Karpas-422 (cell line): Measurements from ENCODE around the gene HLA-G. TPM values are rescaled to one million over a fixed set of nuclear protein-coding genes. Genes with fewer than 3 reads are reported as not detected.
"Not testable (repeated sequence)": the region's sequence is repeated elsewhere in the genome, so short reads cannot be mapped to it uniquely, and the experiment has no call there.

Source experiments
- DNase-seq: peaks from one replicate; pipeline ENCODE4 v3.0.0-alpha.2; 2015
- H2AFZ ChIP-seq: fragments of 200-600 bp; sonication (generic); 2 replicates; pipeline ENCODE4 v1.6.1; 2014; ENCODE audit warnings: antibody characterized with exemption, low read length, mixed read lengths
- H3K27ac ChIP-seq: fragments of 200-600 bp; sonication (generic); 2 replicates; pipeline ENCODE4 v1.5.1; 2014; ENCODE audit warnings: mild to moderate bottlenecking, low read length, moderate library complexity
- H3K27me3 ChIP-seq: fragments of 200-600 bp; sonication (generic); 2 replicates; pipeline ENCODE4 v1.6.1; 2014; ENCODE audit warnings: low read length, mixed read lengths
- H3K36me3 ChIP-seq: fragments of 200-600 bp; sonication (generic); 2 replicates; pipeline ENCODE4 v1.6.1; 2014; ENCODE audit warnings: low read length, mixed read lengths; ENCODE audit not compliant: insufficient read depth
- H3K4me1 ChIP-seq: fragments of 200-600 bp; sonication (generic); 2 replicates; pipeline ENCODE4 v1.6.1; 2014; ENCODE audit warnings: mild to moderate bottlenecking, low read length, mixed read lengths
- H3K4me2 ChIP-seq: fragments of 200-600 bp; sonication (generic); 2 replicates; pipeline ENCODE4 v1.6.1; 2014; ENCODE audit warnings: low read length, low read depth, mild to moderate bottlenecking; ENCODE audit not compliant: poor library complexity, severe bottlenecking
- H3K4me3 ChIP-seq: fragments of 200-600 bp; sonication (generic); 2 replicates; pipeline ENCODE4 v1.5.1; 2014; ENCODE audit warnings: mild to moderate bottlenecking, antibody characterized with exemption, low read length, mixed read lengths
- H3K79me2 ChIP-seq: fragments of 200-600 bp; sonication (generic); 2 replicates; pipeline ENCODE4 v1.6.1; 2014; ENCODE audit warnings: mild to moderate bottlenecking, low read length, mixed read lengths
- H3K9ac ChIP-seq: fragments of 200-600 bp; sonication (generic); 2 replicates; pipeline ENCODE4 v1.6.0; 2014; ENCODE audit warnings: low read length
- H3K9me2 ChIP-seq: fragments of 200-600 bp; sonication (generic), shearing (Covaris generic); replicated peaks from 2 replicates; pipeline ENCODE4 v1.6.0; 2014; ENCODE audit warnings: mild to moderate bottlenecking, low read length, moderate library complexity; ENCODE audit not compliant: insufficient read depth
- H3K9me3 ChIP-seq: fragments of 300-700, 200-600 bp; sonication (generic); 2 replicates; pipeline ENCODE4 v1.6.1; 2014; ENCODE audit warnings: low read length, mixed read lengths
- H4K20me1 ChIP-seq: fragments of 200-600 bp; sonication (generic); 2 replicates; pipeline ENCODE4 v1.6.1; 2014; ENCODE audit warnings: mild to moderate bottlenecking, antibody characterized with exemption, low read length, low read depth; ENCODE audit not compliant: insufficient read depth
- total RNA-seq: library from RNA; depleted of rRNA; stranded (reverse); fragments of >200 nt; shearing (Covaris generic); gene quantifications from 2 replicates; pipeline ENCODE4 v1.2.3, GENCODE V29; 2014; ENCODE audit warnings: low replicate concordance; rRNA removed

The HLA-G gene
- not detected in 2 replicates for total RNA-seq

DNA sequence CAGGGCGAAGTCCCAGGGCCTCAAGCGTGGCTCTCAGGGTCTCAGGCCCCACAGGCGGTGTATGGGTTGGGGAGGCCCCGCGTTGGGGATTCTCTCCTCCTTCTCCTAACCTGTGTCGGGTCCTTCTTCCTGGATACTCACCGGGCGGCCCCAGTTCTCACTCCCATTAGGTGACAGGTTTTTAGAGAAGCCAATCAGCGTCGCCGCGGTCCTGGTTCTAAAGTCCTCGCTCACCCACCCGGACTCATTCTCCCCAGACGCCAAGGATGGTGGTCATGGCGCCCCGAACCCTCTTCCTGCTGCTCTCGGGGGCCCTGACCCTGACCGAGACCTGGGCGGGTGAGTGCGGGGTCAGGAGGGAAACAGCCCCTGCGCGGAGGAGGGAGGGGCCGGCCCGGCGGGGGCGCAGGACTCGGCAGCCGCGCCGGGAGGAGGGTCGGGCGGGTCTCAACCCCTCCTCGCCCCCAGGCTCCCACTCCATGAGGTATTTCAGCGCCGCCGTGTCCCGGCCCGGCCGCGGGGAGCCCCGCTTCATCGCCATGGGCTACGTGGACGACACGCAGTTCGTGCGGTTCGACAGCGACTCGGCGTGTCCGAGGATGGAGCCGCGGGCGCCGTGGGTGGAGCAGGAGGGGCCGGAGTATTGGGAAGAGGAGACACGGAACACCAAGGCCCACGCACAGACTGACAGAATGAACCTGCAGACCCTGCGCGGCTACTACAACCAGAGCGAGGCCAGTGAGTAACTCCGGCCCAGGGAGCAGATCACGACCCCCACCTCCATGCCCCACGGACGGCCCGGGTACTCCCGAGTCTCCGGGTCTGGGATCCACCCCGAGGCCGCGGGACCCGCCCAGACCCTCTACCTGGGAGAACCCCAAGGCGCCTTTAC, at the start of gene HLA-G:
HLA-G (plus strand) TSS at position 247 of the 892 bp plus-strand sequence; CDS start at position 267, 20 bp downstream.
- no peaks in the 10 kb centered on the region for H3K79me2 ChIP-seq
- no peaks in the 10 kb centered on the region for H3K36me3 ChIP-seq
- H3K27me3 ChIP-seq, result no peaks in the 10 kb centered on the region
- H3K4me3 ChIP-seq, result no peak within 1 kb of the TSS
- no peak within 1 kb of the TSS for H3K9ac ChIP-seq
- no peak within 1 kb of the TSS for H2AFZ ChIP-seq
- H3K9me2 ChIP-seq, result no peaks in the 10 kb centered on the region
- no peaks in the 10 kb centered on the region for H3K4me1 ChIP-seq
- H3K9me3 ChIP-seq, result no peaks in the 10 kb centered on the region
- DNase-seq, result no peak
- no peaks in the 10 kb centered on the region for H4K20me1 ChIP-seq
- H3K27ac ChIP-seq, result no peak within 1 kb of the TSS
- no peak within 1 kb of the TSS for H3K4me2 ChIP-seq

DNA sequence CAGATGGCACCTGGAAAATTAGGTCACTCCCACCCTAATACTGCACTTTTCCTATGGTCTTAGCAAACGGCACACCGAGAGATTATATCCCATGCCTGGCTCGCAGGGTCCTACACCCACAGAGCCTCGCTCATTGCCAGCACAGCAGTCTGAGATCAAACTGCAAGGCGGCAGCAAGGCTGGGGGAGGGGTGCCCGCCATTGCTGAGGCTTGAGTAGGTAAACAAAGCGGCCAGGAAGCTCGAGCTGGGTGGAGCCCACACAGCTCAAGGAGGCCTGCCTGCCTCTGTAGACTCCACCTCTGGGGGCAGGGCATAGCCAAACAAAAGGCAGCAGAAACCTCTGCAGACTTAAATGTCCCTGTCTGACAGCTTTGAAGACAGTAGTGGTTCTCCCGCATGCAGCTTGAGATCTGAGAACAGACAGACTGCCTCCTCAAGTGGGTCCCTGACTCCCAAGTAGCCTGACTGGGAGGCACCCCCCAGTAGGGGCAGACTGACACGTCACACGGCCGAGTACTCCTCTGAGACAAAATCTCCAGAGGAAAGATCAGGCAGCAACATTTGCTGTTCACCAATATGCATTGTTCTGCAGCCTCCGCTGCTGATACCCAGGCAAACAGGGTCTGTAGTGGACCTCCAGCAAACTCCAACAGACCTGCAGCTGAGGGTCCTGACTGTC, 47.5 kb upstream of the HLA-G start:
- not testable (repeated sequence) for H3K9ac ChIP-seq, H3K27me3 ChIP-seq, DNase-seq, H4K20me1 ChIP-seq, H3K4me1 ChIP-seq, H3K4me3 ChIP-seq, H3K9me3 ChIP-seq, H3K9me2 ChIP-seq, H3K79me2 ChIP-seq, H3K4me2 ChIP-seq, H2AFZ ChIP-seq, H3K36me3 ChIP-seq, H3K27ac ChIP-seq

DNA sequence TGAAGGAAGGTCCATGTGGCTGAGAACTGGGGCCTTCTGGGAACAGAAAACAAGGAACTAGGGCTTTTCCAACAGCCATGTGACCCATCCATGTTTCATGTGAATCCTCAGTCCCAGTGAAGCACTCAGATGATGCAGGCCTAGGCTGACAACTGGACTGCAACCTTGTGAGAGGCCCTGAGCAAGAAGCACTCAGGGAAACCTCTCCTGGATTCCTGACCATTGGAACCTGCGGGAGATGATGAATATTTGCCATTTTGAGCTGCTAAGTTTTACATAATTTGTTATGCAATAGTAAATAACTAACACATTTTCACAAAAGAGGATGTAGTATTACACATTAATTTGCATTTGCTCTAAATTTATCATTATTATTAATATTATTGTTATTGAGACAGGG, 38.4 kb upstream of the HLA-G start:
- Histone ChIP-seq H3K4me1 (no peaks in the 10 kb centered on the region), H3K36me3 (no peaks in the 10 kb centered on the region), H3K4me2 (no peak overlapping the region), H2AFZ (no peak overlapping the region), H3K9ac (no peak overlapping the region), H3K27ac (no peak overlapping the region), H3K4me3 (no peak overlapping the region), H3K79me2 (no peaks in the 10 kb centered on the region), H3K9me2 (no peaks in the 10 kb centered on the region), H3K27me3 (no peaks in the 10 kb centered on the region), H4K20me1 (no peaks in the 10 kb centered on the region), H3K9me3 (no peaks in the 10 kb centered on the region)
- DNase-seq, result no peak

DNA sequence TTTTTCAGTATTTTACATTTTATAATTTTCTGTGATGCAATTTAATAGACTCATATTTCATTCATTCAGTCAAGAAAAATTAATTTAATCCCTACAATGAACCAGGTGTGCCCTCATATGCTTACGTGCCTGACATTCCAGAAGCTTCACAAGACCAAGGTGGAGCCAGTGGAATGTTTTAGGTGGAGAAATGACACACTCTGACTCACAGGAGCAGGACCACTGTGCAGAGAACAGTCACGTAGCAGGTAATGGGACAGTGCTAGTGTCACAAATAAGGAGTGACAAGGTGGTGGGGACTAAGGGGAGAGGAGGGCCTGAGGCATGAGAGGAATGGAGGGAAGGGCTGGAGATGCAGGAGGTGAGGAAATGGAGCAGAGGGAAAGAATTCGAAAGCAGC, 37.0 kb upstream of the HLA-G start:
- no peak overlapping the region for H3K4me2 ChIP-seq

DNA sequence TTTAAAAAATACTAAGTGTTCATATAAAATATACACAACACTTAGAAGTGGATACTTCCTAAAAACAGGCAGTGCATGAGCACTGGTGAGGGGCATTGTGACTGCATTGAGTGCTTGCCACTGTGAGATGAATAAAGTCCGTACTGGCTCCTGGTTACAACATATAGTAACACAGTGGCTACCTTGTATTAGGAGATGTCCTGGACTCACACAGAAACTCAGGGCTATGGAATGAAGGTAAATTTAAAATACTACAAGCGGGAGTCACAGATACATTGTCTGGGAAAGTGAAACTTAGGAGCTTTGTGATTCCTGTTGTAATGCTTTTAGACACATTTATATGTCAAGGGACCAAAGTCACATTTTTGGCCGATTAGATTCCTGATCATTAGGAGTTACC, 36.5 kb upstream of the HLA-G start:
- H3K9ac ChIP-seq, result no peak overlapping the region
- no peaks in the 10 kb centered on the region for H3K27me3 ChIP-seq
- no peak overlapping the region for H2AFZ ChIP-seq

More for the DNA sequence above, 37.0 kb upstream of the HLA-G start:
- Histone ChIP-seq H3K9me2 (no peaks in the 10 kb centered on the region), H3K4me1 (no peaks in the 10 kb centered on the region), H3K36me3 (no peaks in the 10 kb centered on the region), H4K20me1 (no peaks in the 10 kb centered on the region), H3K9me3 (no peaks in the 10 kb centered on the region), H3K4me3 (no peak overlapping the region), H3K9ac (no peak overlapping the region), H3K27ac (no peak overlapping the region), H2AFZ (no peak overlapping the region), H3K27me3 (no peaks in the 10 kb centered on the region), H3K79me2 (no peaks in the 10 kb centered on the region)
- no peak for DNase-seq

DNA sequence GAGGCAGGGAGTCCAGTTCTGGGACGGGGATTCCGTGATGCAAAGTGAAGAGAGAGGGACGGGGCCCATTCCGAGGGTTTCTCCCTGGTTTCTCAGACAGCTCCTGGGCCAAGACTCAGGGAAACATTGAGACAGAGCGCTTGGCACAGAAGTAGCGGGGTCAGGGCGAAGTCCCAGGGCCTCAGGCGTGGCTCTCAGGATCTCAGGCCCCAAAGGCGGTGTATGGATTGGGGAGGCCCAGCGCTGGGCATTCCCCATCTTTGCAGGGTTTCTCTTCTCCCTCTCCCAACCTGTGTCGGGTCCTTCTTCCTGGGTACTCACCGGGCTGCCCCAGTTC, 35.9 kb upstream of the HLA-G start:
- no peak overlapping the region for H3K4me2 ChIP-seq
- no peak overlapping the region for H3K27ac ChIP-seq

More for the DNA sequence above, 36.5 kb upstream of the HLA-G start:
- Histone ChIP-seq H3K9me3 (no peaks in the 10 kb centered on the region), H4K20me1 (no peaks in the 10 kb centered on the region), H3K9me2 (no peaks in the 10 kb centered on the region), H3K4me3 (no peak overlapping the region), H3K4me1 (no peaks in the 10 kb centered on the region), H3K79me2 (no peaks in the 10 kb centered on the region), H3K27ac (no peak overlapping the region), H3K36me3 (no peaks in the 10 kb centered on the region), H3K4me2 (no peak overlapping the region)
- no peak for DNase-seq

DNA sequence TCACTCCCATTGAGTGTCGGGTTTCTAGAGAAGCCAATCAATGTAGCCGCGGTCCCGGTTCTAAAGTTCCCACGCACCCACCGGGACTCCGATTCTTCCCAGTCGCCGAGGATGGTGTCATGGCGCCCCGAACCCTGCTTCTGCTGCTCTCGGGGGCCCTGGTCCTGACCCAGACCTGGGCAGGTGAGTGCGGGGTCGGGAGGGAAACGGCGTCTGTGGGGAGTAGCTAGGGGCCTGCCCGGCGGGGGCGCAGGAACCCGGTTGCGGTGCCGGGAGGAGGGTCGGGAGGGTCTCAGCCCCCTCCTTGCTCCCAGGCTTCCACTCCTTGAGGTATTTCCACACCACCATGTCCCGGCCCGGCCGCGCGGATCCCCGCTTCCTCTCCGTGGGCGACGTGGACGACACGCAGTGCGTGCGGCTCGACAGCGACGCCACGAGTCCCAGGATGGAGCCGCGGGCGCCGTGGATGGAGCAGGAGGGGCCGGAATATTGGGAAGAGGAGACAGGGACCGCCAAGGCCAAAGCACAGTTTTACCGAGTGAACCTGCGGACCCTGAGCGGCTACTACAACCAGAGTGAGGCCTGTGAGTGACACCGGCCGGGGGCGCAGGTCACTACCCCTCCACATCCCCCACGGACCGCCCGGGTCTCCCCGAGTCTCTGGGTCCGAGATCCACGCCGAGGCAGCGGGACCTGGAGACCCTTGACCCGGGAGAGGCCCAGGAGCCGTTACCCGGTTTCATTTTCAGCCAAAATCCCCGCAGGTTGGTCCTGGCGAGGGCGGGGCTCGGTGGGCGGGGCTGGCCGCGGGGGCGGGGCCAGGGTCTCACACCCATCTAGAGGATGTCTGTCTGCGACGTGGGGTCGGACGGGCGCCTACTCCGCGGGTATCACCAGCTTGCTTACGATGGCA, 35.2 kb upstream of the HLA-G start:
- no peaks in the 10 kb centered on the region for H3K79me2 ChIP-seq
- H3K9me3 ChIP-seq, result no peaks in the 10 kb centered on the region
- H4K20me1 ChIP-seq, result no peaks in the 10 kb centered on the region
- H3K4me3 ChIP-seq, result no peak overlapping the region
- no peak overlapping the region for H3K27ac ChIP-seq
- H3K36me3 ChIP-seq, result no peaks in the 10 kb centered on the region
- no peak overlapping the region for H3K9ac ChIP-seq
- DNase-seq, result no peak
- H2AFZ ChIP-seq, result no peak overlapping the region
- H3K27me3 ChIP-seq, result no peaks in the 10 kb centered on the region
- H3K4me2 ChIP-seq, result no peak overlapping the region
- H3K4me1 ChIP-seq, result no peaks in the 10 kb centered on the region
- H3K9me2 ChIP-seq, result no peaks in the 10 kb centered on the region

More for the DNA sequence above, 35.9 kb upstream of the HLA-G start:
- H3K79me2 ChIP-seq, result no peaks in the 10 kb centered on the region
- no peak overlapping the region for H2AFZ ChIP-seq
- H4K20me1 ChIP-seq, result no peaks in the 10 kb centered on the region
- no peak overlapping the region for H3K9ac ChIP-seq
- no peaks in the 10 kb centered on the region for H3K4me1 ChIP-seq
- no peaks in the 10 kb centered on the region for H3K9me2 ChIP-seq
- H3K4me3 ChIP-seq, result no peak overlapping the region
- no peaks in the 10 kb centered on the region for H3K9me3 ChIP-seq
- DNase-seq, result no peak
- no peaks in the 10 kb centered on the region for H3K27me3 ChIP-seq
- no peaks in the 10 kb centered on the region for H3K36me3 ChIP-seq

DNA sequence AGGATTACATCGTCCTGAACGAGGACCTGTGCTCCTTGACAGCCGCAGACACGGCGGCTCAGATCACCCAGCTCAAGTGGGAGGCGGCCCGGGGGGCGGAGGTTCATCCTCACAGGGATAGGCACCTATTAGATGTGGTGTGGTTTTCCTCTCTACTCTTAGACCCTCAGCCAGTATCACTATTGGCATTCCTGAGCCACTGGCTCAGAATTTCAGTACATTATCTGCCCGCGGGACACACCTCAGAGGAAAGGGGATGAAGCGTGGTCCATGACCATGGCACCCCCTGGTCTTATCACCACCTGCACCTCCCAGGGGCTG, 34.6 kb upstream of the HLA-G start:
- Histone ChIP-seq H3K4me3 (no peak overlapping the region), H3K9ac (no peak overlapping the region), H3K79me2 (no peaks in the 10 kb centered on the region), H3K4me2 (no peak overlapping the region), H3K27me3 (no peaks in the 10 kb centered on the region), H3K4me1 (no peaks in the 10 kb centered on the region), H3K27ac (no peak overlapping the region), H3K36me3 (no peaks in the 10 kb centered on the region), H3K9me3 (no peaks in the 10 kb centered on the region), H4K20me1 (no peaks in the 10 kb centered on the region), H2AFZ (no peak overlapping the region), H3K9me2 (no peaks in the 10 kb centered on the region)
- no peak for DNase-seq
